Esophagus (tissue), 2 donors: Measurements from ENCODE around the gene LRMDA. TPM values are rescaled to one million over a fixed set of nuclear protein-coding genes. Genes with fewer than 3 reads are reported as not detected.

Source experiments
- H3K27ac ChIP-seq, 2 donors: one replicate each; pipeline ENCODE4 v1.5.1; 2013; ENCODE audit warnings: low read depth in 2 of 2, mild to moderate bottlenecking in 2 of 2, inconsistent platforms in 1 of 2, low read length in 1 of 2, moderate library complexity in 1 of 2
- H3K27me3 ChIP-seq, 2 donors: one replicate each; pipeline ENCODE4 v1.6.1; 2013; ENCODE audit warnings: low read length in 2 of 2, control low read depth in 1 of 2, mild to moderate bottlenecking in 1 of 2; ENCODE audit not compliant: insufficient read depth in 2 of 2, control insufficient read depth in 1 of 2
- H3K36me3 ChIP-seq, 2 donors: one replicate each; pipeline ENCODE4 v1.6.1; 2013; ENCODE audit warnings: low read length in 1 of 2; ENCODE audit not compliant: control insufficient read depth in 2 of 2, insufficient read depth in 2 of 2
- H3K4me1 ChIP-seq, 2 donors: one replicate each; pipeline ENCODE4 v1.6.1; 2013; ENCODE audit warnings: low read length in 1 of 2; ENCODE audit not compliant: control insufficient read depth in 2 of 2, insufficient read depth in 2 of 2
- H3K4me3 ChIP-seq, 2 donors: one replicate each; pipeline ENCODE4 v1.5.1; 2013; ENCODE audit warnings: low read length in 2 of 2, mild to moderate bottlenecking in 2 of 2, low read depth in 1 of 2, moderate library complexity in 1 of 2
- H3K9me3 ChIP-seq, 2 donors: one replicate each; pipeline ENCODE4 v1.6.1; 2013; ENCODE audit warnings: mild to moderate bottlenecking in 2 of 2, low read depth in 1 of 2, low read length in 1 of 2, moderate library complexity in 1 of 2; ENCODE audit not compliant: control insufficient read depth in 2 of 2, insufficient read depth in 1 of 2
- WGBS, 2 donors: extraction: QIAGEN DNeasy Blood & Tissue Kit; methylation state at CpG; one replicate each; pipeline ENCODE4 v1.1.7; 2013; 5-methylcytosine and 5-hydroxymethylcytosine counted together
- polyA plus RNA-seq, 2 donors: library from polyadenylated mRNA; stranded (reverse); fragments of 200-250 nt; gene quantifications; one replicate each; pipeline ENCODE4 v1.2.3, GENCODE V29; 2013
- donor health status: healthy with polysubstance abuse.
- donor health status: Bipolar disorder and iron deficiency.

LRMDA gene
- polyA plus RNA-seq, 2 donors, result 1.8 to 4.0 TPM

DNA sequence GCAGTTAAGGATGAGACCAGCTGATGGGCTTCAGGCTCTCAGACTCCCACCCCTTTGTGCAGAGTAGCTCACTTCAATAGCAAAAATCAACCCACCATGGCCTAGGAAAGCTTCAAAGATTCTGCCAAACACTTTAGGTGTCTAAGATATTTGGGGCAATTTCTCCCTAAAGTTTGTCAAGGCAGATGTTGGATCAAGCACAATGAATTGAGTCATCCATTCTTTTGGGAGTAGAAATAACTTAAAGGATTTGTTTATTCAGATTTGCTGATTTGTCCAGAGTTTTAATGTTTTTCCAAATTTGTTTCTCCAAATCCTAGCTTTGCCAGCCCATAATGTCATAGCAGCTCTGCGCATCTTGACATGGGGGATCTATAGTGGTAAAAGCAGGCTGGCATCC, 855.1 kb downstream of the LRMDA start:
- Histone ChIP-seq H3K36me3 (no peaks in the 10 kb centered on the region), H3K27ac (no peak overlapping the region), H3K27me3 (no peaks in the 10 kb centered on the region), H3K4me1 (no peaks in the 10 kb centered on the region), H3K4me3 (no peak overlapping the region), H3K9me3 (no peaks in the 10 kb centered on the region)
- 8 to 58% methylated on average over 1 of the region's 1 CpG for WGBS, 2 donors

DNA sequence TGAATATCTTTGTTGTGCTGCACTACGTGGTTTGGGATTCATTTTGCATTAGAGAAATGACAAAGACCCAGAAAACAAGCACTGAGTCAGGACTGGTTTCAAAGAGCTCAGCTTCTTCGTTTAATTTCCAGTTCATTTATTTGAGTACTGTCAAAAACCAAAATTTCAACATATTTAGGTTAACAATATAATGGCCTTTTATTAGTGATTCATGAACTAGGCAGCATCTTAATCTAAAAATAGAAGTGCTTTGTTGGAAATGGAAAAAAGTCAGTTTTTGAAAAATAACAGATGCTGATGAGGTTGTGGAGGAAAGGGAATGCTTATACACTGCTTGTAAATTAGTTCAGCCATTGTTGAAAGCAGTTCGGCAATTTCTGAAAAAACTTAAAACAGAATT, 856.4 kb downstream of the LRMDA start:
- Histone ChIP-seq H3K36me3 (no peaks in the 10 kb centered on the region), H3K27ac (no peak overlapping the region), H3K27me3 (no peaks in the 10 kb centered on the region), H3K4me1 (no peaks in the 10 kb centered on the region), H3K9me3 (no peaks in the 10 kb centered on the region), H3K4me3 (no peak overlapping the region)
- WGBS, 2 donors, result 61 to 69% methylated on average over 3 of the region's 3 CpGs

DNA sequence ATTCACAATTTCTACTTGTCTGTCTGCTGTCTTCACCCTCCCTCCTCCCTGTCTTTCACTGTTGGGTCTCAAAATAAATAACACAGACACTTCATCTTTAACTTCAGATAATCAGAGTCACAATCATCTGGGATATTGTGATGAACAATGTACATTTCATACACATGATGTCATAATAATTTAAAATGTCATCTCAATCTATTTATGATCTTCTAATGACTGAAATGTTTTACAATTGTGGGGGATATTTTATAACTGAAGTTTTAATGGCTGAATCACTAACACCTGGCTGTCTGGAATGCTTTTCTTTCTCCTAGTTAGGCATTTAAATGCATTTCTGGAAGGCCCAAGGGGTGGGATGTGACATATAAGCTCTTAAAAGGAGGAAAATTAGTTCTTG, 859.8 kb downstream of the LRMDA start:
- no peaks in the 10 kb centered on the region for H3K9me3 ChIP-seq
- no peaks in the 10 kb centered on the region for H3K27me3 ChIP-seq
- no peaks in the 10 kb centered on the region for H3K4me1 ChIP-seq
- no peak overlapping the region for H3K4me3 ChIP-seq
- no peaks in the 10 kb centered on the region for H3K36me3 ChIP-seq
- no peak overlapping the region for H3K27ac ChIP-seq

DNA sequence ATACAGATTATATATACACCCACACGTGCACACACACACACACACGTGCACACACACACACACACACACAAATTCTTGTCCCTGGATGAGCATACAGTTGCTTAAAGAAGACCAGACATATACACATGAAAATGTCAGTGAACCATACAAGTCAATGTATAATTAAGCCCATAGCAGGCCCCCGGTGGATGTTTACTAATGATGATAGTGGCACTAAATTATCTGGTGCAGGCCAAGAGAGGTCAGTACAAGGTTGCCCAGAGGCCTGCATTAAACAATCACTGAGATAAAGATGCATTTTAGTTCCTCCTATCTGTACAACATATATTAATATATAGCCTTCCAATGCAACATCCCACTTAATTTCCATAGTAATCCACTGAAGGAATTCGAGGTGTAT, 860.5 kb downstream of the LRMDA start:
- H3K4me1 ChIP-seq, result no peaks in the 10 kb centered on the region
- WGBS, 2 donors, result 80 to 83% methylated on average over 4 of the region's 4 CpGs
- no peaks in the 10 kb centered on the region for H3K27me3 ChIP-seq
- no peaks in the 10 kb centered on the region for H3K9me3 ChIP-seq
- no peak overlapping the region for H3K27ac ChIP-seq
- H3K4me3 ChIP-seq, result no peak overlapping the region
- no peaks in the 10 kb centered on the region for H3K36me3 ChIP-seq

DNA sequence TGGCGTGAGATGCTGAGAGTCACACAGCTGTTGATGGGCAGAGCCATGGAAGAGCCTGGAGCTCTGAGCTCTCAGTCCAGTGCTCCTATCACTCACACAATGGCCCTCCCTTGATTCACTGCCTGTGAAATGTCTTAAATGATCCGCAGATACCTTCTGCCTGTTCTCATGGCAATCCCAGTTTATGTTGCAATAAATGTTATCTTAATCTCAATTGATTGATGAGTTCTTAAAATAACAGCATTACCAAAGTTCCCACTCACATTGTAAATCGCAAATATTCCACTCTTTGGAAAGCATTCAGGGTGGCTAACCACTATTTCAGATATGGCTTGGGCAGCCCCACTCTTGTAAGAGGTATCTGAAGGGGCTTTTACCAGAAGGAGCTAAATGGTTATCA, 865.5 kb downstream of the LRMDA start:
- Histone ChIP-seq H3K36me3 (no peaks in the 10 kb centered on the region), H3K27ac (no peak overlapping the region), H3K9me3 (no peaks in the 10 kb centered on the region), H3K4me1 (no peaks in the 10 kb centered on the region), H3K27me3 (no peaks in the 10 kb centered on the region), H3K4me3 (no peak overlapping the region)
- WGBS, 2 donors, result 70 to 78% methylated on average over 3 of the region's 3 CpGs

DNA sequence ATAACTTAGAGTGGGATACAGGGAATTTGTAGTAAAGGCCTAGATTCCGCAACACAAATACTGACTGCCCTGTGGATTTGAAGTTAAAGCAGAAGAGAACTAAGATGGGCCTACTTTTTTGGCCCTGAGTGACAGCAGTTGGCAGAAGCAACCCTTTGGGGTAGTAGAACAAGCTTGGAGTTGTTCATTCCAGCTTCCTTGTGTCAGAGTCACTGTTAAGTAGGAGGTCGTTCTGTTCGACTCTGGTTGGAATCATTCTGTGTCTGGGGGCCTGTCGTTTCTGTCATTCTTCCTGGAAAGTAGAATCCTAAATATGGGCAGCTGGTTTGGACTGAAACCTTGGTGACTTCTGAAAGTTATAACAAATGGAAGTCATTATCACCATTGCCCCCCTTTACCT, 865.9 kb downstream of the LRMDA start:
- no peaks in the 10 kb centered on the region for H3K36me3 ChIP-seq
- H3K27ac ChIP-seq, result no peak overlapping the region
- 59 to 66% methylated on average over 4 of the region's 4 CpGs for WGBS, 2 donors
- no peaks in the 10 kb centered on the region for H3K4me1 ChIP-seq
- no peaks in the 10 kb centered on the region for H3K27me3 ChIP-seq
- no peaks in the 10 kb centered on the region for H3K9me3 ChIP-seq
- H3K4me3 ChIP-seq, result no peak overlapping the region

DNA sequence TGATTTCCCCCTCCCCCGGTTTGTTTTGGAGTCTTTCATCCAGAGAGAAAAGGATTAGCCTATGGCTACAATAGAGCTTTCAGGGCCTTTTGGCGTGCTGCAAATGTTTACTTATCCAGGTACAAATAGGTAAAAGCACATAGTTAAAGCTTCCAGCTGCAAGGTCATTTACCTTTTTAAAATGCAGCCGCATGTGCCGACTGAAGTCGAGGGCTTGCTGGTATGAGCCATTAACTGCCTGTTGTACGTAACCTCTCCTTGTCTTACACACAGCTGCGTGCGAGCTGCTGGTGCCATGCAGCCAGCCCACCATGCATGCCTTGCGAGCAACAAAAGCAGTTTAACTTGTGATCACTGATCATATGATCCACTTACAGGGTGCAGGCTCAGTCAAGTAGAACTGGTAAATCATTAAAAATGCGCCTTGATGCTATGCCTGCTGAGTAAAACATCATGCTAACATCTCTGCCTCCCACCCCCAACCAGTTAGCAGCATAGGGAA, 866.4 kb downstream of the LRMDA start:
- Histone ChIP-seq H3K4me1 (no peaks in the 10 kb centered on the region), H3K27me3 (no peaks in the 10 kb centered on the region), H3K36me3 (no peaks in the 10 kb centered on the region), H3K4me3 (no peak overlapping the region), H3K27ac (no peak overlapping the region), H3K9me3 (no peaks in the 10 kb centered on the region)
- 64 to 74% methylated on average over 10 of the region's 10 CpGs for WGBS, 2 donors

DNA sequence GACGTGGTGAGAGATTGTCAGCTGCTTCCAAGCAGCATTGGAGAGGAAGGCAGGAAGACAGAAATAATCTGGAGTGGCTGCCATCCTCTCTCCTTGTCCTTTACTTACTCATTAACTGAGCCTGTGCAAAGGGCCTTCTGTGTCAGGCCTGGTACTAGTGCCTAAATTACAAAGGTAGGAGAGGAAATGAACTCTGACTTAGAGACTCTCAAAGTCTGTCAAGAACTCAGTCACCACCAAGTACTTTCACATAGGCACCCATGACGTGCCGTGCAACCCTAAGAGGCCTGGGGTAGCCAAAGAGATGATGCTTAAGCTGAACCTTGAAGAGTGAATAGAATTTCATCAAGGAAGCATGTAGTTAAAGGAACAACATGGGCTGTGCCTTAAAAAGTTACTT, 866.9 kb downstream of the LRMDA start:
- 84 to 88% methylated on average over 3 of the region's 3 CpGs for WGBS, 2 donors
- H3K36me3 ChIP-seq, result no peaks in the 10 kb centered on the region
- H3K9me3 ChIP-seq, result no peaks in the 10 kb centered on the region
- H3K4me3 ChIP-seq, result no peak overlapping the region
- H3K27me3 ChIP-seq, result no peaks in the 10 kb centered on the region
- H3K4me1 ChIP-seq, result no peaks in the 10 kb centered on the region
- no peak overlapping the region for H3K27ac ChIP-seq

DNA sequence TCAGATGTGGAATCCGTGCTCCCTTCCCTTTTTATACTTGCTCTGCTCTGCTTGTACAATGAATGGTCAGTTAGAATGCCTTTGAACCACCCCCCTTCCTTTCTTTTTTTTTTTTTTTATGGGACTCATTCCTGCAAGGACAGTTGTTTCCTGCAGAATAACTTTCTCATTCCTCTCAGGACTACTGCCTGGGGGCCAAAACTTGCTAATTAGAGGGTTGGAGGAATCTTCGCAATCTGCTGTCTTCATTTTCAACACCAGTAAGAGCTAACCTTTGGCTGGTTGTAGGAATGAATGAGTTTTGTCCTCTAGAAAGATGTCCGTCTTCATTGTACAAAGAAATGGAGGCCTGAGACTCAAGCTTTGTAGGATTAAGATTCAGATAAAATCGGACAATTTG, 868.1 kb downstream of the LRMDA start:
- 89% methylated on average over 4 of the region's 4 CpGs for WGBS, 2 donors
- Histone ChIP-seq H3K27ac (no peak overlapping the region), H3K4me1 (no peaks in the 10 kb centered on the region)

DNA sequence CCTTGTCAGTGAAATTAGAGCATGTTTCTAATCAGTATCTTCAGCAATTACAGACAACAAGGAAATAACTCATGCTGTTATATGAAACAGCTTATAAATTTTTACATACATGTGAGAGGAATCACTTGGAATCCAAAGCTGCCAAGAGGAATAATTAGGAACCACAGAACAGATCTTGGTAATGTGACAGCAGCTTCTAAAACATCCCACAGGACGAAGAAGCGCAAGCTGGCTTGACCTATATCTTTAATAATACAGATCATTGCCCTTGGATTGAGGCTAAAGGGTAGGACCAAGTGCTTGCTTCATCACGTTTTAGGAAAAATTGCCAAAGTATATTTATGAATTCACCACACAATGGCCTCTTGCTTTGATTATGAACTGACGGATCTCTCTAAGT, 869.8 kb downstream of the LRMDA start:
- no peak overlapping the region for H3K27ac ChIP-seq
- no peaks in the 10 kb centered on the region for H3K27me3 ChIP-seq
- no peaks in the 10 kb centered on the region for H3K9me3 ChIP-seq
- H3K36me3 ChIP-seq, result no peaks in the 10 kb centered on the region
- no peaks in the 10 kb centered on the region for H3K4me1 ChIP-seq
- WGBS, 2 donors, result 69 to 70% methylated on average over 4 of the region's 4 CpGs
- no peak overlapping the region for H3K4me3 ChIP-seq

More for the DNA sequence above, 868.1 kb downstream of the LRMDA start:
- Histone ChIP-seq H3K36me3 (no peaks in the 10 kb centered on the region), H3K27me3 (no peaks in the 10 kb centered on the region), H3K9me3 (no peaks in the 10 kb centered on the region), H3K4me3 (no peak overlapping the region)
